H1 (cell line): ENCODE results near the gene DGKI. TPM values are rescaled to one million over a fixed set of nuclear protein-coding genes. Genes with fewer than 3 reads are reported as not detected.

Experiments
- TBP ChIP-seq: IDR thresholded peaks from 2 replicates; pipeline ENCODE4 v1.6.1; 2011; ENCODE audit warnings: low read depth, low read length, improper control_type of control experiment
- polyA plus RNA-seq, 7 experiments: library from polyadenylated mRNA; depleted of rRNA in 3 of 7; stranded (reverse) in 5 of 7; unstranded in 2 of 7; fragments of >200 nt in 5 of 7; fragments of 200-250 nt in 2 of 7; gene quantifications; 1 replicate in 5 of 7; 2 replicates in 1 of 7; 4 replicates in 1 of 7; pipeline versions ENCODE4 v1.2.1 to v1.2.3, GENCODE V29; 2011 to 2013; ENCODE audit warnings: missing spikeins in 2 of 7, mixed read lengths in 2 of 7
- total RNA-seq: library from RNA; stranded (reverse); fragmentation: NEBNext Ultra II Directional; extraction: Animal tissue kit (Norgen Biotek cat#: 25700); gene quantifications from 2 replicates; pipeline ENCODE4 v1.2.1, GENCODE V29; 2021
- TF ChIP-seq, protein P1 (sequence below): fragments of 300-600 bp; sonication (generic); IDR thresholded peaks from 2 replicates; pipeline ENCODE4 v1.7.1; 2012; ENCODE audit warnings: low read length, moderate library complexity, mild to moderate bottlenecking, inconsistent platforms; ENCODE audit not compliant: insufficient replicate concordance

Gene DGKI
- total and polyA plus RNA-seq, 2 of the 8 experiments (the other 6 are each of a cell fraction or from before 2014, with no cell fraction given), result 0.20 to 0.71 TPM

DNA sequence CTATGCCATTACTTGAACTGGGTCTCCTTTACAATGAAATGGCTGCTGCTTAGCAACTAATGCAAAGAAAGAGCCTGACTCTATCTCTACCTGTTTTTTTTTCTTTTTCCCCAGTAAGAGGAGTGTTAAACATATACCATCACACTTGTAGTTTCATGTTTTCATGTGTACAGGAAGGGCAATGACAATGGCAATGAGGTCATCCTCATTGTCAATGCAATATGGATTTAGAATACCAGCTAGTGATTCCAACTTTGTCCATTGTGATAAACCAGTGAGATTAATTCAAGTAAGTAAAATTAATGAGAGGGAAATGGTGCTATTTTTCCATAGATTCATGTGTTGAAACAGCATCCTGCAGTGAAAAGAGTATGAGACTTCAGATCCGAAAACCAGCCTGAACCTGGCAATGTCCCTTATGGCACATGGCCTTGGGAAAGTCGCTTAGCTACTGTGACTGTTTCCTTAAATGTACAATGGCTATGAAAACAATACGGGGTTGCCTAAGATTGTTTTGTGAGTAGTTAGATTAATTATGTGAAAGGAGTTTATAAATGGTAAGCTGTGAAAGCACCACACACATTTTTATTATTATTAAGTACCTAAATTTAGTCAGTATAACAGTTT lies 11.2 kb downstream of the DGKI start (continued):
- TF ChIP-seq, protein P1, sequence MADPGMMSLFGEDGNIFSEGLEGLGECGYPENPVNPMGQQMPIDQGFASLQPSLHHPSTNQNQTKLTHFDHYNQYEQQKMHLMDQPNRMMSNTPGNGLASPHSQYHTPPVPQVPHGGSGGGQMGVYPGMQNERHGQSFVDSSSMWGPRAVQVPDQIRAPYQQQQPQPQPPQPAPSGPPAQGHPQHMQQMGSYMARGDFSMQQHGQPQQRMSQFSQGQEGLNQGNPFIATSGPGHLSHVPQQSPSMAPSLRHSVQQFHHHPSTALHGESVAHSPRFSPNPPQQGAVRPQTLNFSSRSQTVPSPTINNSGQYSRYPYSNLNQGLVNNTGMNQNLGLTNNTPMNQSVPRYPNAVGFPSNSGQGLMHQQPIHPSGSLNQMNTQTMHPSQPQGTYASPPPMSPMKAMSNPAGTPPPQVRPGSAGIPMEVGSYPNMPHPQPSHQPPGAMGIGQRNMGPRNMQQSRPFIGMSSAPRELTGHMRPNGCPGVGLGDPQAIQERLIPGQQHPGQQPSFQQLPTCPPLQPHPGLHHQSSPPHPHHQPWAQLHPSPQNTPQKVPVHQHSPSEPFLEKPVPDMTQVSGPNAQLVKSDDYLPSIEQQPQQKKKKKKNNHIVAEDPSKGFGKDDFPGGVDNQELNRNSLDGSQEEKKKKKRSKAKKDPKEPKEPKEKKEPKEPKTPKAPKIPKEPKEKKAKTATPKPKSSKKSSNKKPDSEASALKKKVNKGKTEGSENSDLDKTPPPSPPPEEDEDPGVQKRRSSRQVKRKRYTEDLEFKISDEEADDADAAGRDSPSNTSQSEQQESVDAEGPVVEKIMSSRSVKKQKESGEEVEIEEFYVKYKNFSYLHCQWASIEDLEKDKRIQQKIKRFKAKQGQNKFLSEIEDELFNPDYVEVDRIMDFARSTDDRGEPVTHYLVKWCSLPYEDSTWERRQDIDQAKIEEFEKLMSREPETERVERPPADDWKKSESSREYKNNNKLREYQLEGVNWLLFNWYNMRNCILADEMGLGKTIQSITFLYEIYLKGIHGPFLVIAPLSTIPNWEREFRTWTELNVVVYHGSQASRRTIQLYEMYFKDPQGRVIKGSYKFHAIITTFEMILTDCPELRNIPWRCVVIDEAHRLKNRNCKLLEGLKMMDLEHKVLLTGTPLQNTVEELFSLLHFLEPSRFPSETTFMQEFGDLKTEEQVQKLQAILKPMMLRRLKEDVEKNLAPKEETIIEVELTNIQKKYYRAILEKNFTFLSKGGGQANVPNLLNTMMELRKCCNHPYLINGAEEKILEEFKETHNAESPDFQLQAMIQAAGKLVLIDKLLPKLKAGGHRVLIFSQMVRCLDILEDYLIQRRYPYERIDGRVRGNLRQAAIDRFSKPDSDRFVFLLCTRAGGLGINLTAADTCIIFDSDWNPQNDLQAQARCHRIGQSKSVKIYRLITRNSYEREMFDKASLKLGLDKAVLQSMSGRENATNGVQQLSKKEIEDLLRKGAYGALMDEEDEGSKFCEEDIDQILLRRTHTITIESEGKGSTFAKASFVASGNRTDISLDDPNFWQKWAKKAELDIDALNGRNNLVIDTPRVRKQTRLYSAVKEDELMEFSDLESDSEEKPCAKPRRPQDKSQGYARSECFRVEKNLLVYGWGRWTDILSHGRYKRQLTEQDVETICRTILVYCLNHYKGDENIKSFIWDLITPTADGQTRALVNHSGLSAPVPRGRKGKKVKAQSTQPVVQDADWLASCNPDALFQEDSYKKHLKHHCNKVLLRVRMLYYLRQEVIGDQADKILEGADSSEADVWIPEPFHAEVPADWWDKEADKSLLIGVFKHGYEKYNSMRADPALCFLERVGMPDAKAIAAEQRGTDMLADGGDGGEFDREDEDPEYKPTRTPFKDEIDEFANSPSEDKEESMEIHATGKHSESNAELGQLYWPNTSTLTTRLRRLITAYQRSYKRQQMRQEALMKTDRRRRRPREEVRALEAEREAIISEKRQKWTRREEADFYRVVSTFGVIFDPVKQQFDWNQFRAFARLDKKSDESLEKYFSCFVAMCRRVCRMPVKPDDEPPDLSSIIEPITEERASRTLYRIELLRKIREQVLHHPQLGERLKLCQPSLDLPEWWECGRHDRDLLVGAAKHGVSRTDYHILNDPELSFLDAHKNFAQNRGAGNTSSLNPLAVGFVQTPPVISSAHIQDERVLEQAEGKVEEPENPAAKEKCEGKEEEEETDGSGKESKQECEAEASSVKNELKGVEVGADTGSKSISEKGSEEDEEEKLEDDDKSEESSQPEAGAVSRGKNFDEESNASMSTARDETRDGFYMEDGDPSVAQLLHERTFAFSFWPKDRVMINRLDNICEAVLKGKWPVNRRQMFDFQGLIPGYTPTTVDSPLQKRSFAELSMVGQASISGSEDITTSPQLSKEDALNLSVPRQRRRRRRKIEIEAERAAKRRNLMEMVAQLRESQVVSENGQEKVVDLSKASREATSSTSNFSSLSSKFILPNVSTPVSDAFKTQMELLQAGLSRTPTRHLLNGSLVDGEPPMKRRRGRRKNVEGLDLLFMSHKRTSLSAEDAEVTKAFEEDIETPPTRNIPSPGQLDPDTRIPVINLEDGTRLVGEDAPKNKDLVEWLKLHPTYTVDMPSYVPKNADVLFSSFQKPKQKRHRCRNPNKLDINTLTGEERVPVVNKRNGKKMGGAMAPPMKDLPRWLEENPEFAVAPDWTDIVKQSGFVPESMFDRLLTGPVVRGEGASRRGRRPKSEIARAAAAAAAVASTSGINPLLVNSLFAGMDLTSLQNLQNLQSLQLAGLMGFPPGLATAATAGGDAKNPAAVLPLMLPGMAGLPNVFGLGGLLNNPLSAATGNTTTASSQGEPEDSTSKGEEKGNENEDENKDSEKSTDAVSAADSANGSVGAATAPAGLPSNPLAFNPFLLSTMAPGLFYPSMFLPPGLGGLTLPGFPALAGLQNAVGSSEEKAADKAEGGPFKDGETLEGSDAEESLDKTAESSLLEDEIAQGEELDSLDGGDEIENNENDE, result no peak
- no peak for TF ChIP-seq TBP
